ENCODE measurements around the gene ICA1L. TPM values are rescaled to one million over a fixed set of nuclear protein-coding genes. Genes with fewer than 3 reads are reported as not detected.

The ICA1L gene
- polyA plus RNA-seq, 1 experiment, result 2.4 TPM

DNA sequence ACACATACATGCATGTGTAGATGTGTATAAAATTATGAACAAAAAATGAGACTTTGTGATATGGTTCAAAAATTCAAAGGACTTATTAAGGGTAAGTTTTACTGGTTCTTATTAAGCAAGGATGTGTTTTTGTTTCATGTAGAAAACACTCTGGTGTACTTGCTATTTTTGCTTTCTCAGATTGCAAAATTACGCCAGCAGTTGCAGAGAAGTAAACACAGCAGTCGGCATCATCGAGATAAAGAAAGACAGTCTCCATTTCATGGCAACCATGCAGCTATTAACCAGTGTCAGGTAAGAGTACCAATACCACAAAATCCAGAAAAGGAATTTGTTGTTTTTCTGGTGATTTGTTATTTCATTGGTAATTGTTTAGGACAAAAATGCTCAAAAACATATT, 145.5 kb downstream of the ICA1L start:
- H3K36me3 ChIP-seq (ENCODE audit: control insufficient read depth, insufficient read depth, low read length), result no peaks in the 10 kb centered on the region
- no peaks in the 10 kb centered on the region for H3K27me3 ChIP-seq (ENCODE audit: control insufficient read depth, insufficient read depth, low read length)
- H3K4me3 ChIP-seq (ENCODE audit: low read depth, low read length), result no peak overlapping the region
- DNase-seq (ENCODE audit: low read depth), result no peak
- CTCF ChIA-PET, result no interaction called here
- POLR2A ChIA-PET, result no interaction called here
- TF ChIP-seq, protein P1, sequence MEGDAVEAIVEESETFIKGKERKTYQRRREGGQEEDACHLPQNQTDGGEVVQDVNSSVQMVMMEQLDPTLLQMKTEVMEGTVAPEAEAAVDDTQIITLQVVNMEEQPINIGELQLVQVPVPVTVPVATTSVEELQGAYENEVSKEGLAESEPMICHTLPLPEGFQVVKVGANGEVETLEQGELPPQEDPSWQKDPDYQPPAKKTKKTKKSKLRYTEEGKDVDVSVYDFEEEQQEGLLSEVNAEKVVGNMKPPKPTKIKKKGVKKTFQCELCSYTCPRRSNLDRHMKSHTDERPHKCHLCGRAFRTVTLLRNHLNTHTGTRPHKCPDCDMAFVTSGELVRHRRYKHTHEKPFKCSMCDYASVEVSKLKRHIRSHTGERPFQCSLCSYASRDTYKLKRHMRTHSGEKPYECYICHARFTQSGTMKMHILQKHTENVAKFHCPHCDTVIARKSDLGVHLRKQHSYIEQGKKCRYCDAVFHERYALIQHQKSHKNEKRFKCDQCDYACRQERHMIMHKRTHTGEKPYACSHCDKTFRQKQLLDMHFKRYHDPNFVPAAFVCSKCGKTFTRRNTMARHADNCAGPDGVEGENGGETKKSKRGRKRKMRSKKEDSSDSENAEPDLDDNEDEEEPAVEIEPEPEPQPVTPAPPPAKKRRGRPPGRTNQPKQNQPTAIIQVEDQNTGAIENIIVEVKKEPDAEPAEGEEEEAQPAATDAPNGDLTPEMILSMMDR (IDR thresholded peaks at IDR 0.05; ENCODE audit: insufficient read depth, low read depth, low read length), result no peak

DNA sequence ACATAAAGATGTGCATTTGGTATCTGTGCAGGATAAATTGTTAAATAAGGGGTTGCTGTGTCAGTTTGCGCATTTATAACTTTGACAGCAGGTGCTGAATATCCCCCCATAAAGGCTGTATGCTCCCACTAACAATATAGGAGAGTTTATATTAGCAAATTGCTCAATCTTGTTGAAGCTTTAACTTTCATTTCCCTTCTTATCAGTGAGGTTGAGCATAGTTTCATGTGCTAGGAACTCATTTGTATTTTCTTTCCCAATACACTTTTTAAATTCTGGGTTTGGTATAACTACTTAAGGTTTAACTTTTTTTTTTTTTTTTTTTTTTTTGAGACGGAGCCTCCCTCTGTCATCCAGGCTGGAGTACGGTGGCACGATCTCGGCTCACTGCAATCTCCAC, 147.8 kb downstream of the ICA1L start:
- ChIA-PET POLR2A (no interaction called here), CTCF (no interaction called here)
- no peak for DNase-seq (ENCODE audit: low read depth)
- TF ChIP-seq, protein P1 (IDR thresholded peaks at IDR 0.05; ENCODE audit: insufficient read depth, low read depth, low read length), result no peak
- Histone ChIP-seq H3K36me3 (ENCODE audit: control insufficient read depth, insufficient read depth, low read length) (no peaks in the 10 kb centered on the region), H3K4me3 (ENCODE audit: low read depth, low read length) (no peak overlapping the region), H3K27me3 (ENCODE audit: control insufficient read depth, insufficient read depth, low read length) (no peaks in the 10 kb centered on the region)

Other genes starting within 250 kb of the ICA1L start
- 0.29 and 0.43 TPM in 2 replicates for gene FAM117B, start 236.8 kb downstream of the ICA1L start, polyA plus RNA-seq (2011; rRNA removed)
- gene WDR12, start 39.9 kb upstream of the ICA1L start, polyA plus RNA-seq (2011; rRNA removed), result 10.6 and 26.3 TPM in 2 replicates
- 4.1 and 7.7 TPM in 2 replicates for gene CARF, start 40.5 kb upstream of the ICA1L start, polyA plus RNA-seq (2011; rRNA removed)
- gene NBEAL1, start 143.1 kb upstream of the ICA1L start, polyA plus RNA-seq (2011; rRNA removed), result 5.9 and 10.0 TPM in 2 replicates